ENCODE data around the gene SRGAP1.

DNA sequence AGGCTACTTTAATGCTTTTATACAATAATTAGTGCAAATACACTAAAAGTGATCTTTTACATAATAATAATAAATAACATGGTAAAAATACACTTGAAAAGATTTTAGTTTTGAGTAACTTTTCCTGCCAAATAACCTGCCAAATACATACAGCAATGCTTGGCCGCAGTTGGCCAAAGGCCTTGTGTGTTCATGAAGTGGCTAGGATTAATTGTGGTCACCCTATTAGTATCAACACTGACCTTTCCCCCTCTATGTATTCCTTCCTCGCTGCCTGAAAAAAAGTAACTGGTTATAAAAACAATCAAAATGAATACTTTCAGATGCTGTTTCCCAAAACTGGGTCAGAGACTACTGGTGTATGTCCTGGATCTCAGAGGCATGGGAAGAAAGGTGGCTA, 343.3 kb downstream of the SRGAP1 start:
- TF ChIP-seq CTCF (IDR thresholded peaks at IDR 0.05) (no peak), EP300 (IDR thresholded peaks at IDR 0.05) (no peak), POLR2A (IDR thresholded peaks at IDR 0.05) (no peak)

Measured in upper lobe of left lung (tissue), 4 donors.